ENCODE data around the gene NCOA6. TPM values are rescaled to one million over a fixed set of nuclear protein-coding genes. Genes with fewer than 3 reads are reported as not detected.

NCOA6 gene
- polyA plus RNA-seq, 1 of the 3 experiments (the other 2 are of a cell fraction): 14.5 TPM

Small RNAs within 50 kb of the gene (small RNA-seq; reads per million reads assigned to genes)
- 0 to 0.19 (median 0) reads per million in 7 experiments for gene AL118520.1

Other genes starting within 250 kb of the NCOA6 start
- gene PIGU, start 148.6 kb downstream of the NCOA6 start, polyA plus RNA-seq (2012; rRNA removed): 40.3 and 49.3 TPM in 2 replicates
- gene TP53INP2, start 121.3 kb downstream of the NCOA6 start, polyA plus RNA-seq (2012; rRNA removed): 4.9 and 6.4 TPM in 2 replicates
- gene GGT7, start 47.2 kb upstream of the NCOA6 start, polyA plus RNA-seq (2012; rRNA removed): 22.5 and 25.5 TPM in 2 replicates
- gene ACSS2, start 51.0 kb upstream of the NCOA6 start, polyA plus RNA-seq (2012; rRNA removed): 25.5 and 31.4 TPM in 2 replicates
- gene GSS, start 130.2 kb upstream of the NCOA6 start, polyA plus RNA-seq (2012; rRNA removed): 95.6 and 117 TPM in 2 replicates
- 0.32 and 0.41 TPM in 2 replicates for gene MYH7B, start 130.2 kb upstream of the NCOA6 start, polyA plus RNA-seq (2012; rRNA removed)